ENCODE results near the gene FBXL17. TPM values are rescaled to one million over a fixed set of nuclear protein-coding genes. Genes with fewer than 3 reads are reported as not detected.

Gene FBXL17
- polyA plus RNA-seq, 1 of the 3 experiments (the other 2 are of a cell fraction): 4.4 TPM

DNA sequence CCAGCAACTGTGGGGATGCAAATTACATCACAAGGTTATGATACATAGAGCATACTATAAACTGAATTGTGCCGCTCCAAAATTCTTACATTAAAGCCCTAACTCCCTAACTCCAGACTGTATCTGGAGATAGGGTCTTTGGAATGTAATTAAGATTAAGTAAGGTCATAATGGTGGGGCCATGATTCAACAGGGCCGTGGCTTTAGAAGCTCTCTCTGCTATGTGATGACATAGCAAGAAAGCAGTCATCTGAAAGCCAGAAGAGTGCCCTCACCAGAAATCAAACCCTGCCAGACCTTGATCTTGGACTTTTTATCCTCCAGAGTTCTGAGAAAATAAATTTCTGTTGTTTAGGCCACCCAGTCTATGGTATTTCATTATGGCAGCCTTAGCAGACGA is 123.9 kb downstream of the FBXL17 start:
- H3K4me2 ChIP-seq: no peak overlapping the region
- no peaks in the 10 kb centered on the region for H3K27me3 ChIP-seq (ENCODE audit: insufficient read depth)
- H3K4me1 ChIP-seq (ENCODE audit: control insufficient read depth in 1 of 2, insufficient read depth in 2 of 2, low read depth in 1 of 2, low read length in 1 of 2): peaks cover 0 to 7% of the 10 kb centered on the region in 2 experiments; a peak in 2 of 4 replicates
- DNase-seq: no peak
- H3K27ac ChIP-seq (ENCODE audit: low read depth in 2 of 2, low read length in 1 of 2): no peak overlapping the region
- no peaks in the 10 kb centered on the region for H4K20me1 ChIP-seq (ENCODE audit: insufficient read depth)
- H3K79me2 ChIP-seq (ENCODE audit: insufficient read depth): no peaks in the 10 kb centered on the region
- ChIA-PET POLR2A (no interaction called here), CTCF (interaction anchor here (1.1 kb wide), 1 partner anchor 69 kb away, joined by 3 read pairs; no protein-coding TSS in a partner anchor)
- H3K4me3 ChIP-seq (ENCODE audit: low read depth in 2 of 2, low read length in 1 of 2): no peak overlapping the region
- TF ChIP-seq RAD21 (IDR thresholded peaks at IDR 0.05; ENCODE audit: low read length) (no peak), RFX5 (IDR thresholded peaks at IDR 0.05; ENCODE audit: low read length) (no peak), RCOR1 (IDR thresholded peaks at IDR 0.05; ENCODE audit: low read length) (no peak), JUND (IDR thresholded peaks at IDR 0.05) (no peak), POLR2AphosphoS5 (IDR thresholded peaks at IDR 0.05; ENCODE audit: low read depth, low read length) (no peak)
- TF ChIP-seq, protein P1, sequence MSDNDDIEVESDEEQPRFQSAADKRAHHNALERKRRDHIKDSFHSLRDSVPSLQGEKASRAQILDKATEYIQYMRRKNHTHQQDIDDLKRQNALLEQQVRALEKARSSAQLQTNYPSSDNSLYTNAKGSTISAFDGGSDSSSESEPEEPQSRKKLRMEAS (IDR thresholded peaks at IDR 0.05; ENCODE audit: low read depth): no peak
- H3F3A ChIP-seq (replicated peaks; ENCODE audit: insufficient read depth): no peaks in the 10 kb centered on the region
- WGBS (ENCODE audit: low lambda C conversion rate): 97% methylated on average over 2 of the region's 3 CpGs
- no peak overlapping the region for H2AFZ ChIP-seq (ENCODE audit: low read depth)
- no peaks in the 10 kb centered on the region for H3K36me3 ChIP-seq (replicated peaks in 1 of 2; ENCODE audit: control insufficient read depth in 1 of 2, insufficient read depth in 2 of 2, low read length in 1 of 2)
- H3K9me3 ChIP-seq: no peaks in the 10 kb centered on the region
- no peaks in the 10 kb centered on the region for H3K9me2 ChIP-seq
- H3K9ac ChIP-seq: no peak overlapping the region

DNA sequence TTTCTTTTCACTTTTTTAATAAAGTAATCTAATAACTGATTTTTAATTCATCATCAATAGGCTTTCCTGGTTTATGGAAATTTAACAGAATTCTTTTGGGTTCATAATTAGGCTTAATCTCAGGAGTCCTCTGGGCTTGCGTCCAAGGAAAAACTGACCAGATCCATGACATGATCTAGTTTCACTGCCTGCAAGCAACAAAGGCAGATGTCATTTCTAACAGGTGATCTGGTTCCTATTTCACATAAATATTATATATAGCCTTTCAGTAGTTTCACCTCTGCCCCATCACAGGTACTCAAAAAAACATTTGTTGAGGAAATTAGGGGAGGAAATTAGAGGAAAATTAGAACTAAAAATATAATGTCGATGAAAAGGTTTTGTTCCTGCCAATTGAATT is 126.4 kb downstream of the FBXL17 start:
- CTCF ChIA-PET: interaction anchor here (0.8 to 2.0 kb wide), 3 partner anchors 62 to 90 kb away, joined by 3 to 7 read pairs (median 3); no protein-coding TSS in a partner anchor
- H3K27me3 ChIP-seq (ENCODE audit: insufficient read depth): no peaks in the 10 kb centered on the region

DNA sequence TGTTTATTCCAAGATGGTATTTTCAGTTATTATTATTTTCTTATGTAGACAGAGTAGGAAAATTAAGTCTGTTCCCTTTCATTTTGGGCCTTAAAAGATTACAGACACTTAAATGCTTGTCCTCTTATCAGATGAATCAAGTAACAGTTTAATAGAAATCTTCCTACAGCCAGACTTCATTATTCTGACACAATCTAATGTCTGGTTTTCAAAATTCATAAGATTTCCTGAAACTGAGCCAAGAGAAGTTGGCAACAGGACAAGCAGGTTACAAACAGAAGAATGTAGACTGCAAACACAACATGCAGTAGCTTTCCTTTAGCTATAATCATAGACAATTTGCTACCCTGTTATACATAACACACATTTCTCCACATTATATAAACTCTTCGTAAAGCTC is 130.5 kb downstream of the FBXL17 start:
- no peaks in the 10 kb centered on the region for H3K79me2 ChIP-seq (ENCODE audit: insufficient read depth)
- WGBS (ENCODE audit: low lambda C conversion rate): 66% methylated on average over 1 of the region's 1 CpG
- H3K27ac ChIP-seq (ENCODE audit: low read depth in 2 of 2, low read length in 1 of 2): peak overlapping the region in 1 of 2 experiments; percentile 53; a peak in 1 of 4 replicates
- DNase-seq: peak; percentile 10
- no peaks in the 10 kb centered on the region for H4K20me1 ChIP-seq (ENCODE audit: insufficient read depth)
- no peak overlapping the region for H3K4me3 ChIP-seq (ENCODE audit: low read depth in 2 of 2, low read length in 1 of 2)
- H2AFZ ChIP-seq (ENCODE audit: low read depth): no peak overlapping the region
- POLR2A ChIA-PET: no interaction called here
- no peaks in the 10 kb centered on the region for H3F3A ChIP-seq (replicated peaks; ENCODE audit: insufficient read depth)
- H3K36me3 ChIP-seq (replicated peaks in 1 of 2; ENCODE audit: control insufficient read depth in 1 of 2, insufficient read depth in 2 of 2, low read length in 1 of 2): no peaks in the 10 kb centered on the region
- no peak overlapping the region for H3K4me2 ChIP-seq
- no peaks in the 10 kb centered on the region for H3K9me2 ChIP-seq
- H3K9me3 ChIP-seq: no peaks in the 10 kb centered on the region
- CTCF ChIA-PET: interaction anchor here (1.0 to 5.5 kb wide), 3 partner anchors 10 to 94 kb away, joined by 3 to 40 read pairs (median 4); no protein-coding TSS in a partner anchor
- H3K4me1 ChIP-seq (ENCODE audit: control insufficient read depth in 1 of 2, insufficient read depth in 2 of 2, low read depth in 1 of 2, low read length in 1 of 2): peaks cover 0 to 17% of the 10 kb centered on the region in 2 experiments; a peak in 2 of 4 replicates
- no peak overlapping the region for H3K9ac ChIP-seq
- H3K27me3 ChIP-seq (ENCODE audit: insufficient read depth): no peaks in the 10 kb centered on the region
- TF ChIP-seq CHD2 (IDR thresholded peaks at IDR 0.05; ENCODE audit: low read length, partially characterized antibody): peak; percentile 58
- TF ChIP-seq MEF2A (IDR thresholded peaks at IDR 0.05; ENCODE audit: borderline replicate concordance, low read depth): no peak
- TF ChIP-seq TAF1 (IDR thresholded peaks at IDR 0.05; ENCODE audit: borderline replicate concordance, low read depth, low read length): no peak
- TF ChIP-seq FOXJ3 (CRISPR knock-in tag; IDR thresholded peaks at IDR 0.05): peak; percentile 79; the same call in 1 of the 2 replicates
- no peak for TF ChIP-seq FOSL2 (IDR thresholded peaks at IDR 0.05; ENCODE audit: borderline replicate concordance, low read depth)
- TF ChIP-seq JUND (IDR thresholded peaks at IDR 0.05): no peak
- peak; percentile 95 for TF ChIP-seq RCOR1 (IDR thresholded peaks at IDR 0.05; ENCODE audit: low read length)
- TF ChIP-seq ELF1 (IDR thresholded peaks at IDR 0.05): no peak
- TF ChIP-seq TEAD4 (IDR thresholded peaks at IDR 0.05; ENCODE audit: borderline replicate concordance, insufficient read depth): no peak
- TF ChIP-seq, protein P2, sequence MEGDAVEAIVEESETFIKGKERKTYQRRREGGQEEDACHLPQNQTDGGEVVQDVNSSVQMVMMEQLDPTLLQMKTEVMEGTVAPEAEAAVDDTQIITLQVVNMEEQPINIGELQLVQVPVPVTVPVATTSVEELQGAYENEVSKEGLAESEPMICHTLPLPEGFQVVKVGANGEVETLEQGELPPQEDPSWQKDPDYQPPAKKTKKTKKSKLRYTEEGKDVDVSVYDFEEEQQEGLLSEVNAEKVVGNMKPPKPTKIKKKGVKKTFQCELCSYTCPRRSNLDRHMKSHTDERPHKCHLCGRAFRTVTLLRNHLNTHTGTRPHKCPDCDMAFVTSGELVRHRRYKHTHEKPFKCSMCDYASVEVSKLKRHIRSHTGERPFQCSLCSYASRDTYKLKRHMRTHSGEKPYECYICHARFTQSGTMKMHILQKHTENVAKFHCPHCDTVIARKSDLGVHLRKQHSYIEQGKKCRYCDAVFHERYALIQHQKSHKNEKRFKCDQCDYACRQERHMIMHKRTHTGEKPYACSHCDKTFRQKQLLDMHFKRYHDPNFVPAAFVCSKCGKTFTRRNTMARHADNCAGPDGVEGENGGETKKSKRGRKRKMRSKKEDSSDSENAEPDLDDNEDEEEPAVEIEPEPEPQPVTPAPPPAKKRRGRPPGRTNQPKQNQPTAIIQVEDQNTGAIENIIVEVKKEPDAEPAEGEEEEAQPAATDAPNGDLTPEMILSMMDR (IDR thresholded peaks at IDR 0.05): no peak
- no peak for TF ChIP-seq MXI1 (IDR thresholded peaks at IDR 0.05; ENCODE audit: low read depth, low read length)
- TF ChIP-seq SIN3A (IDR thresholded peaks at IDR 0.05; ENCODE audit: borderline replicate concordance, low read depth, low read length): no peak
- TF ChIP-seq POLR2AphosphoS5 (IDR thresholded peaks at IDR 0.05; ENCODE audit: low read depth, low read length): no peak; the same call in 1 of the 2 replicates
- TF ChIP-seq NFIC (IDR thresholded peaks at IDR 0.05; ENCODE audit: borderline replicate concordance): peak; percentile 70
- TF ChIP-seq GABPA (IDR thresholded peaks at IDR 0.05; ENCODE audit: low read depth): no peak
- peak; percentile 87 for TF ChIP-seq GATA2 (CRISPR knock-in tag; IDR thresholded peaks at IDR 0.05)
- TF ChIP-seq EP300 (IDR thresholded peaks at IDR 0.05; ENCODE audit: borderline replicate concordance in 1 of 2, low read depth in 1 of 2, low read length in 1 of 2): peak in 1 of 2 experiments; percentile 88; a peak in 2 of 4 replicates

More for the DNA sequence above, 126.4 kb downstream of the FBXL17 start:
- H3K9me3 ChIP-seq: no peaks in the 10 kb centered on the region
- no peak overlapping the region for H3K4me2 ChIP-seq
- WGBS (ENCODE audit: low lambda C conversion rate): 93% methylated on average over 2 of the region's 2 CpGs
- no peak overlapping the region for H3K9ac ChIP-seq
- no peak for DNase-seq
- TF ChIP-seq SIN3A (IDR thresholded peaks at IDR 0.05; ENCODE audit: borderline replicate concordance, low read depth, low read length): no peak
- TF ChIP-seq MEF2A (IDR thresholded peaks at IDR 0.05; ENCODE audit: borderline replicate concordance, low read depth): no peak
- TF ChIP-seq RCOR1 (IDR thresholded peaks at IDR 0.05; ENCODE audit: low read length): 0 out of 2 replicates have a peak, but pooled peaks have one; percentile 17
- TF ChIP-seq EP300 (IDR thresholded peaks at IDR 0.05; ENCODE audit: borderline replicate concordance in 1 of 2, low read depth in 1 of 2, low read length in 1 of 2): peak in 1 of 2 experiments; percentile 69; a peak in 2 of 4 replicates
- no peak for TF ChIP-seq TCF12 (IDR thresholded peaks at IDR 0.05)
- no peaks in the 10 kb centered on the region for H3F3A ChIP-seq (replicated peaks; ENCODE audit: insufficient read depth)
- H2AFZ ChIP-seq (ENCODE audit: low read depth): no peak overlapping the region
- H3K4me1 ChIP-seq (ENCODE audit: control insufficient read depth in 1 of 2, insufficient read depth in 2 of 2, low read depth in 1 of 2, low read length in 1 of 2): peaks cover 0 to 19% of the 10 kb centered on the region in 2 experiments; a peak in 2 of 4 replicates
- no peak overlapping the region for H3K4me3 ChIP-seq (ENCODE audit: low read depth in 2 of 2, low read length in 1 of 2)
- H4K20me1 ChIP-seq (ENCODE audit: insufficient read depth): no peaks in the 10 kb centered on the region
- H3K9me2 ChIP-seq: no peaks in the 10 kb centered on the region
- POLR2A ChIA-PET: no interaction called here
- no peak overlapping the region for H3K27ac ChIP-seq (ENCODE audit: low read depth in 2 of 2, low read length in 1 of 2)
- no peaks in the 10 kb centered on the region for H3K36me3 ChIP-seq (replicated peaks in 1 of 2; ENCODE audit: control insufficient read depth in 1 of 2, insufficient read depth in 2 of 2, low read length in 1 of 2)
- H3K79me2 ChIP-seq (ENCODE audit: insufficient read depth): no peaks in the 10 kb centered on the region

Measured in SK-N-SH (cell line).